SK-N-SH treated with all-trans-retinoic acid at 6 μM for 48 hours (cell line): ENCODE results near the gene FAM117B.

Source experiments
- ATAC-seq: fragments of 200-7000 bp; cut with Tn5 transposase; 3 replicates; pipeline ENCODE4 v1.9.1; 2020; ENCODE audit warnings: mild to moderate bottlenecking, moderate library complexity
- ARNTL ChIP-seq: fragments of 450-650 bp; formaldehyde crosslinking; IDR thresholded peaks from 2 replicates; pipeline ENCODE4 v1.5.0; 2020; ENCODE audit warnings: low read depth, mild to moderate bottlenecking, moderate library complexity, borderline replicate concordance
- BACH2 ChIP-seq: fragments of 250-450 bp; sonication (Bioruptor Pico); IDR thresholded peaks from 2 replicates; pipeline ENCODE4 v1.9.0; 2021; ENCODE audit warnings: mild to moderate bottlenecking, borderline replicate concordance
- CSDC2 ChIP-seq: fragments of 250-450 bp; sonication (Bioruptor Pico); IDR thresholded peaks from 2 replicates; pipeline ENCODE4 v1.5.0; 2020; ENCODE audit warnings: mild to moderate bottlenecking, moderate library complexity
- ESRRG ChIP-seq: fragments of 250-450 bp; sonication (Bioruptor Pico); IDR thresholded peaks from 2 replicates; pipeline ENCODE4 v1.6.1; 2021; ENCODE audit warnings: mild to moderate bottlenecking
- GLIS3 ChIP-seq: fragments of 250-450 bp; sonication (Bioruptor Pico); IDR thresholded peaks from 2 replicates; pipeline ENCODE4 v1.5.0; 2020; ENCODE audit warnings: mild to moderate bottlenecking, moderate library complexity
- ISL1 ChIP-seq: fragments of 250-450 bp; sonication (Bioruptor Pico); IDR thresholded peaks from 2 replicates; pipeline ENCODE4 v2.1.2; 2022; ENCODE audit warnings: mild to moderate bottlenecking, moderate library complexity
- OSR1 ChIP-seq: fragments of 250-450 bp; sonication (Bioruptor Pico); IDR thresholded peaks from 2 replicates; pipeline ENCODE4 v1.8.0; 2022; ENCODE audit warnings: moderate library complexity, mild to moderate bottlenecking, inconsistent platforms
- PPARA ChIP-seq: fragments of 250-450 bp; sonication (Bioruptor Pico); IDR thresholded peaks from 2 replicates; pipeline ENCODE4 v1.5.0; 2020; ENCODE audit warnings: mild to moderate bottlenecking, borderline replicate concordance
- RARB ChIP-seq: fragments of 250-450 bp; sonication (Bioruptor Pico); IDR thresholded peaks from 2 replicates; pipeline ENCODE4 v1.8.0; 2021; ENCODE audit warnings: mild to moderate bottlenecking, moderate library complexity
- SNAI2 ChIP-seq: fragments of 250-450 bp; sonication (Bioruptor Pico); IDR thresholded peaks from 2 replicates; pipeline ENCODE4 v1.5.0; 2020; ENCODE audit warnings: mild to moderate bottlenecking, moderate library complexity
- TCF4 ChIP-seq: fragments of 250-450 bp; sonication (Bioruptor Pico); IDR thresholded peaks from 2 replicates; pipeline ENCODE4 v1.8.0; 2021; ENCODE audit warnings: mild to moderate bottlenecking, moderate library complexity, borderline replicate concordance
- TOX ChIP-seq: fragments of 250-450 bp; sonication (Bioruptor Pico); IDR thresholded peaks from 2 replicates; pipeline ENCODE4 v1.8.0; 2021; ENCODE audit warnings: mild to moderate bottlenecking, moderate library complexity, borderline replicate concordance
- ZFP3 ChIP-seq: fragments of 250-450 bp; sonication (Bioruptor Pico); IDR thresholded peaks from 2 replicates; pipeline ENCODE4 v1.5.0; 2020; ENCODE audit warnings: mild to moderate bottlenecking, moderate library complexity
- ZFP30 ChIP-seq: fragments of 450-650 bp; formaldehyde crosslinking; IDR thresholded peaks from 2 replicates; pipeline ENCODE4 v1.5.0; 2022; ENCODE audit warnings: mild to moderate bottlenecking, moderate library complexity
- ZNF565 ChIP-seq: fragments of 450-650 bp; formaldehyde crosslinking; conservative IDR thresholded peaks from 2 replicates; pipeline ENCODE4 v1.5.0; 2020; ENCODE audit warnings: low read depth, mild to moderate bottlenecking, moderate library complexity
- ZNF70 ChIP-seq: fragments of 450-650 bp; formaldehyde crosslinking; IDR thresholded peaks from 2 replicates; pipeline ENCODE4 v1.5.0; 2020; ENCODE audit warnings: mild to moderate bottlenecking, moderate library complexity
- ZNF8 ChIP-seq: fragments of 450-650 bp; formaldehyde crosslinking; IDR thresholded peaks from 2 replicates; pipeline ENCODE4 v1.5.0; 2020; ENCODE audit warnings: mild to moderate bottlenecking, moderate library complexity
- TF ChIP-seq, protein P1 (sequence below): fragments of 250-450 bp; sonication (Bioruptor Pico); IDR thresholded peaks from 2 replicates; pipeline ENCODE4 v1.5.0; 2020; ENCODE audit warnings: mild to moderate bottlenecking, moderate library complexity
- TF ChIP-seq, protein P2 (sequence below): fragments of 250-450 bp; sonication (Bioruptor Pico); IDR thresholded peaks from 2 replicates; pipeline ENCODE4 v1.8.0; 2020; ENCODE audit warnings: mild to moderate bottlenecking, moderate library complexity, borderline replicate concordance
- TF ChIP-seq, protein P3 (sequence below): fragments of 250-450 bp; sonication (Bioruptor Pico); IDR thresholded peaks from 2 replicates; pipeline ENCODE4 v1.5.1; 2020; ENCODE audit warnings: low read depth, mild to moderate bottlenecking, moderate library complexity
- TF ChIP-seq, protein P4 (sequence below): fragments of 250-450 bp; sonication (Bioruptor Pico); IDR thresholded peaks from 2 replicates; pipeline ENCODE4 v1.8.0; 2021; ENCODE audit warnings: low read depth, mild to moderate bottlenecking, moderate library complexity, borderline replicate concordance
- TF ChIP-seq, protein P5 (sequence below): fragments of 250-450 bp; sonication (Bioruptor Pico); IDR thresholded peaks from 2 replicates; pipeline ENCODE4 v1.5.1; 2021; ENCODE audit warnings: mild to moderate bottlenecking, moderate library complexity

FAM117B gene

DNA sequence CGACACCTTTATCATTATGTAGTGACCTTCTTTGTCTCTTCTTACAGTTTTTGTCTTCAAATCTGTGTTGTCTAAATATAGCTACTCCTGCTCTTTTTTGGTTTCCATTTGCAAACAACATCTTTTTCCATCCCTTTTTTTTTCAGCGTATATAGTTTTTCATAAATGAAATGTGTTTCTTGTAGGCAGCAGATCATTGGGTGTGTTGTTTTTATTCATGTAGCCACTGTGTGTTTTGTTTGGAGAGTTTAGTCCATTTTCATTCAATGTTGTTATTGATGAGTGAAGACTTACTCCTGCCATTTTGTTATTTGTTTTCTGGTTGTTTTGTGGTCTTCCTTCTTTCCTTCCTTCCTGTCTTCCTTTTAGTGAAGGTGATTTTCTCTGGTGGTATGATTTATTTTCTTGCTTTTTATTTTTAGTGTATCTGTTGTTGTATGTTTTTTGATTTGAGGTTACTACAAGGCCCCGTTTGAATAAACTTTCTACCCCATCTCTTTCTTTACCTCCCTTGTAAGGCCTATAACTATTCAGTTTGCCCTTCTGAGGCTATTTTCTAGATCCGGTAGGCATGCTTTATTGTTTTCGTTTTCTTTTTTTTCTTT lies 81.4 kb downstream of the FAM117B start:
- TF ChIP-seq ISL1 (CRISPR knock-in tag) = no peak
- TF ChIP-seq OSR1 (CRISPR knock-in tag) = no peak
- TF ChIP-seq ZNF565 = no peak
- TF ChIP-seq ZFP30 (CRISPR knock-in tag) = no peak
- TF ChIP-seq ESRRG (CRISPR knock-in tag) = no peak
- TF ChIP-seq ZNF8 = no peak
- TF ChIP-seq SNAI2 (CRISPR knock-in tag) = no peak
- TF ChIP-seq, protein P1, sequence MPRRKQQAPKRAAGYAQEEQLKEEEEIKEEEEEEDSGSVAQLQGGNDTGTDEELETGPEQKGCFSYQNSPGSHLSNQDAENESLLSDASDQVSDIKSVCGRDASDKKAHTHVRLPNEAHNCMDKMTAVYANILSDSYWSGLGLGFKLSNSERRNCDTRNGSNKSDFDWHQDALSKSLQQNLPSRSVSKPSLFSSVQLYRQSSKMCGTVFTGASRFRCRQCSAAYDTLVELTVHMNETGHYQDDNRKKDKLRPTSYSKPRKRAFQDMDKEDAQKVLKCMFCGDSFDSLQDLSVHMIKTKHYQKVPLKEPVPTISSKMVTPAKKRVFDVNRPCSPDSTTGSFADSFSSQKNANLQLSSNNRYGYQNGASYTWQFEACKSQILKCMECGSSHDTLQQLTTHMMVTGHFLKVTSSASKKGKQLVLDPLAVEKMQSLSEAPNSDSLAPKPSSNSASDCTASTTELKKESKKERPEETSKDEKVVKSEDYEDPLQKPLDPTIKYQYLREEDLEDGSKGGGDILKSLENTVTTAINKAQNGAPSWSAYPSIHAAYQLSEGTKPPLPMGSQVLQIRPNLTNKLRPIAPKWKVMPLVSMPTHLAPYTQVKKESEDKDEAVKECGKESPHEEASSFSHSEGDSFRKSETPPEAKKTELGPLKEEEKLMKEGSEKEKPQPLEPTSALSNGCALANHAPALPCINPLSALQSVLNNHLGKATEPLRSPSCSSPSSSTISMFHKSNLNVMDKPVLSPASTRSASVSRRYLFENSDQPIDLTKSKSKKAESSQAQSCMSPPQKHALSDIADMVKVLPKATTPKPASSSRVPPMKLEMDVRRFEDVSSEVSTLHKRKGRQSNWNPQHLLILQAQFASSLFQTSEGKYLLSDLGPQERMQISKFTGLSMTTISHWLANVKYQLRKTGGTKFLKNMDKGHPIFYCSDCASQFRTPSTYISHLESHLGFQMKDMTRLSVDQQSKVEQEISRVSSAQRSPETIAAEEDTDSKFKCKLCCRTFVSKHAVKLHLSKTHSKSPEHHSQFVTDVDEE (CRISPR knock-in tag) = no peak
- TF ChIP-seq ARNTL (CRISPR knock-in tag) = no peak
- no peak for TF ChIP-seq ZNF70 (CRISPR knock-in tag)
- no peak for TF ChIP-seq BACH2
- no peak for TF ChIP-seq CSDC2 (CRISPR knock-in tag)
- TF ChIP-seq TCF4 = no peak
- ATAC-seq = no peak

DNA sequence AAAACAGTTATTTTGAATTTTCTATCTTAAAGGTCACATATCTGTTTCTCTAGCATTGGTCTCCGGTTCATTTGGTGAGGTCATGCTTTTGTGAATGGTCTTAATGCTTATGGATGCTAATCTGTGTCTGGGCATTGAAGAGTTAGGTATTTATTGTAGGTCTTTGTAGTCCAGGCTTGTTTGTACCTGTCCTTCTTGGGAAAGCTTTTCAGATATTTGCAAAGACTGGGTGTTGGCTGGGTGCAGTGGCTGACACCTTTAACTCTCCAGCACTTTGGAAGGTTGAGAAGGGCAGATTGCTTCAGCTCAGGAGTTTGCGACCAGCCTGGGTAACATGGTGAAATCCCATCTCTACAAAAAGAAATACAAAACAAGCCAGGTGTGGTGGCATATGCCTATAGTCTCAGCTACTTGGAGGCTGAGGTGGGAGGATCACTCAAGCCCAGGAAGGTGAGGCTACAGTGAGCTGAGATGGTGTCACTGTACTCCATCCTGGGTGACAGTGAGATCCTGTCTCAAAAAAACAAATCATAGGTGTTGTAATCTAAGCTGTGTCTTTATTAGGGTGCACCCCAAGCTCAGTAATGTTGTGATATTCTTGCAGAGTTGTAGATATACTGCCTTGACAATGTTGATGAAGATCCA lies 82.3 kb downstream of the FAM117B start:
- no peak for ATAC-seq
- TF ChIP-seq ZNF8 (no peak), TOX (CRISPR knock-in tag) (no peak), GLIS3 (CRISPR knock-in tag) (no peak), PPARA (CRISPR knock-in tag) (no peak), ZNF565 (no peak), ESRRG (CRISPR knock-in tag) (no peak), OSR1 (CRISPR knock-in tag) (no peak), ZNF70 (CRISPR knock-in tag) (no peak)
- TF ChIP-seq, protein P2, sequence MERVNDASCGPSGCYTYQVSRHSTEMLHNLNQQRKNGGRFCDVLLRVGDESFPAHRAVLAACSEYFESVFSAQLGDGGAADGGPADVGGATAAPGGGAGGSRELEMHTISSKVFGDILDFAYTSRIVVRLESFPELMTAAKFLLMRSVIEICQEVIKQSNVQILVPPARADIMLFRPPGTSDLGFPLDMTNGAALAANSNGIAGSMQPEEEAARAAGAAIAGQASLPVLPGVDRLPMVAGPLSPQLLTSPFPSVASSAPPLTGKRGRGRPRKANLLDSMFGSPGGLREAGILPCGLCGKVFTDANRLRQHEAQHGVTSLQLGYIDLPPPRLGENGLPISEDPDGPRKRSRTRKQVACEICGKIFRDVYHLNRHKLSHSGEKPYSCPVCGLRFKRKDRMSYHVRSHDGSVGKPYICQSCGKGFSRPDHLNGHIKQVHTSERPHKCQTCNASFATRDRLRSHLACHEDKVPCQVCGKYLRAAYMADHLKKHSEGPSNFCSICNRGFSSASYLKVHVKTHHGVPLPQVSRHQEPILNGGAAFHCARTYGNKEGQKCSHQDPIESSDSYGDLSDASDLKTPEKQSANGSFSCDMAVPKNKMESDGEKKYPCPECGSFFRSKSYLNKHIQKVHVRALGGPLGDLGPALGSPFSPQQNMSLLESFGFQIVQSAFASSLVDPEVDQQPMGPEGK (CRISPR knock-in tag) = no peak
- TF ChIP-seq, protein P1 (CRISPR knock-in tag) = no peak
- TF ChIP-seq, protein P3, sequence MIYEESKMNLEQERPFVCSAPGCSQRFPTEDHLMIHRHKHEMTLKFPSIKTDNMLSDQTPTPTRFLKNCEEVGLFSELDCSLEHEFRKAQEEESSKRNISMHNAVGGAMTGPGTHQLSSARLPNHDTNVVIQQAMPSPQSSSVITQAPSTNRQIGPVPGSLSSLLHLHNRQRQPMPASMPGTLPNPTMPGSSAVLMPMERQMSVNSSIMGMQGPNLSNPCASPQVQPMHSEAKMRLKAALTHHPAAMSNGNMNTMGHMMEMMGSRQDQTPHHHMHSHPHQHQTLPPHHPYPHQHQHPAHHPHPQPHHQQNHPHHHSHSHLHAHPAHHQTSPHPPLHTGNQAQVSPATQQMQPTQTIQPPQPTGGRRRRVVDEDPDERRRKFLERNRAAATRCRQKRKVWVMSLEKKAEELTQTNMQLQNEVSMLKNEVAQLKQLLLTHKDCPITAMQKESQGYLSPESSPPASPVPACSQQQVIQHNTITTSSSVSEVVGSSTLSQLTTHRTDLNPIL (CRISPR knock-in tag) = no peak

DNA sequence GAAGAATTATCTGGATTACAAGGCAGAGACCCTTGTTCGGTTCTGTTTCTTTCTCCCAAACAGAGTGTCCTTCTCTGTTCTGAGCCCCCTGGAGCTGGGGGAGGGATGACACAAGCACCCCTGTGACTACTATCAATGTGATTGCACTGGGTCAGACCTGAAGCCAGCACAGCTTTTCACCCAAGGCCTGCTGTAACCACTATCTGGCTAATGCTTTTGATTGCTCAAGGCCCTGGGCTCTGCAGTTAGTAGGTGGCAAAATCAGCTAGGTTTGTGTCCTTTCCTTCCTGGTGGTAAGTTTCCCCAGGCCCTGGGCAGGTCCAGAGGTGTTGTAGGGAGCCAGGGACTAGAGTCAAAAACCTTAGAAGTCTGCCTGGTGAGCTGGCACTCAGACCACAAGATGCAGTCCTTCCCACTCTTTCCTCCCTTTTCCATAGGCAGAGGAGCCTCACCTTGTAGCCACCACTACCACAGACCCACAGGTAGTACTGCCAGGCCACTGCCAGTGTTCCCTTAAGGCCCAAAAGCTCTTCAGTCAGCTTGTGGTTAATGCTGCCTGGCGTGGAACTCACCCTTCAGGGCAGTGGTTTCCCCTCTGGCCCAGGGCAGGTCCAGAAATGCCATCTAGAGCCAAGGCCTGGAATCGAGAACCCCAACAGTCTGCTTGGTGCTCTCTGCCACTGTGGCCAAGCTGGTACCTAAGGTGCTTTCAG lies 83.0 kb downstream of the FAM117B start:
- ATAC-seq = no peak
- TF ChIP-seq RARB (no peak), ESRRG (CRISPR knock-in tag) (no peak), GLIS3 (CRISPR knock-in tag) (no peak), ZNF565 (no peak), OSR1 (CRISPR knock-in tag) (no peak), PPARA (CRISPR knock-in tag) (no peak), TOX (CRISPR knock-in tag) (no peak), ZFP3 (CRISPR knock-in tag) (no peak)
- TF ChIP-seq, protein P4, sequence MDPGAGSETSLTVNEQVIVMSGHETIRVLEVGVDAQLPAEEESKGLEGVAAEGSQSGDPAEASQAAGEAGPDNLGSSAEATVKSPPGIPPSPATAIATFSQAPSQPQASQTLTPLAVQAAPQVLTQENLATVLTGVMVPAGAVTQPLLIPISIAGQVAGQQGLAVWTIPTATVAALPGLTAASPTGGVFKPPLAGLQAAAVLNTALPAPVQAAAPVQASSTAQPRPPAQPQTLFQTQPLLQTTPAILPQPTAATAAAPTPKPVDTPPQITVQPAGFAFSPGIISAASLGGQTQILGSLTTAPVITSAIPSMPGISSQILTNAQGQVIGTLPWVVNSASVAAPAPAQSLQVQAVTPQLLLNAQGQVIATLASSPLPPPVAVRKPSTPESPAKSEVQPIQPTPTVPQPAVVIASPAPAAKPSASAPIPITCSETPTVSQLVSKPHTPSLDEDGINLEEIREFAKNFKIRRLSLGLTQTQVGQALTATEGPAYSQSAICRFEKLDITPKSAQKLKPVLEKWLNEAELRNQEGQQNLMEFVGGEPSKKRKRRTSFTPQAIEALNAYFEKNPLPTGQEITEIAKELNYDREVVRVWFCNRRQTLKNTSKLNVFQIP = no peak
- TF ChIP-seq, protein P5, sequence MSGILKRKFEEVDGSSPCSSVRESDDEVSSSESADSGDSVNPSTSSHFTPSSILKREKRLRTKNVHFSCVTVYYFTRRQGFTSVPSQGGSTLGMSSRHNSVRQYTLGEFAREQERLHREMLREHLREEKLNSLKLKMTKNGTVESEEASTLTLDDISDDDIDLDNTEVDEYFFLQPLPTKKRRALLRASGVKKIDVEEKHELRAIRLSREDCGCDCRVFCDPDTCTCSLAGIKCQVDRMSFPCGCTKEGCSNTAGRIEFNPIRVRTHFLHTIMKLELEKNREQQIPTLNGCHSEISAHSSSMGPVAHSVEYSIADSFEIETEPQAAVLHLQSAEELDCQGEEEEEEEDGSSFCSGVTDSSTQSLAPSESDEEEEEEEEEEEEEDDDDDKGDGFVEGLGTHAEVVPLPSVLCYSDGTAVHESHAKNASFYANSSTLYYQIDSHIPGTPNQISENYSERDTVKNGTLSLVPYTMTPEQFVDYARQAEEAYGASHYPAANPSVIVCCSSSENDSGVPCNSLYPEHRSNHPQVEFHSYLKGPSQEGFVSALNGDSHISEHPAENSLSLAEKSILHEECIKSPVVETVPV (CRISPR knock-in tag) = no peak
